ENCODE results near the gene RGR. TPM values are rescaled to one million over a fixed set of nuclear protein-coding genes. Genes with fewer than 3 reads are reported as not detected.
A peak's percentile ranks its signal among the peaks of the same experiment; 100 is the strongest.

The RGR gene
- total RNA-seq, 1 donor from 2014 or later = not detected

GRCh38 chr10:84200537-84201243 lies 44.2 kb upstream of the RGR start:
- no peak overlapping the region for H3K4me3 ChIP-seq (ENCODE audit: low read depth, low read length)
- H3K27me3 ChIP-seq (ENCODE audit: control insufficient read depth, insufficient read depth, low read length) = no peaks in the 10 kb centered on the region
- FAIRE-seq = no peak

GRCh38 chr10:84201244-84201606 lies 43.6 kb upstream of the RGR start:
- H3K27me3 ChIP-seq (ENCODE audit: control insufficient read depth, insufficient read depth, low read length) = no peaks in the 10 kb centered on the region
- peaks cover 1% of the 10 kb centered on the region for H3K36me3 ChIP-seq (ENCODE audit: control insufficient read depth, insufficient read depth, low read length)
- FAIRE-seq = no peak
- DNase-seq (ENCODE audit: low read depth) = no peak
- no peak for TF ChIP-seq CTCF (IDR thresholded peaks at IDR 0.05; ENCODE audit: insufficient read depth, low read length, severe bottlenecking)
- H3K4me3 ChIP-seq (ENCODE audit: low read depth, low read length) = no peak overlapping the region

More at GRCh38 chr10:84200537-84201243, 44.2 kb upstream of the RGR start:
- H3K36me3 ChIP-seq (ENCODE audit: control insufficient read depth, insufficient read depth, low read length) = peaks cover 1% of the 10 kb centered on the region
- DNase-seq (ENCODE audit: low read depth) = no peak
- no peak for TF ChIP-seq CTCF (IDR thresholded peaks at IDR 0.05; ENCODE audit: insufficient read depth, low read length, severe bottlenecking)

- H3K4me3 ChIP-seq (ENCODE audit: low read depth, low read length) = no peak overlapping the region
- H3K36me3 ChIP-seq (ENCODE audit: control insufficient read depth, insufficient read depth, low read length) = peaks cover 1% of the 10 kb centered on the region
- no peaks in the 10 kb centered on the region for H3K27me3 ChIP-seq (ENCODE audit: control insufficient read depth, insufficient read depth, low read length)
- FAIRE-seq (no peak), DNase-seq (ENCODE audit: low read depth) (no peak)
- TF ChIP-seq CTCF (IDR thresholded peaks at IDR 0.05; ENCODE audit: insufficient read depth, low read length, severe bottlenecking) = no peak
Observed at GRCh38 chr10:84201682-84202081, 43.2 kb upstream of the RGR start.

GRCh38 chr10:84202349-84202748 lies 42.5 kb upstream of the RGR start:
- no peaks in the 10 kb centered on the region for H3K27me3 ChIP-seq (ENCODE audit: control insufficient read depth, insufficient read depth, low read length)
- DNase-seq (ENCODE audit: low read depth) (no peak), FAIRE-seq (no peak)
- no peak overlapping the region for H3K4me3 ChIP-seq (ENCODE audit: low read depth, low read length)
- peaks cover 1% of the 10 kb centered on the region for H3K36me3 ChIP-seq (ENCODE audit: control insufficient read depth, insufficient read depth, low read length)
- TF ChIP-seq CTCF (IDR thresholded peaks at IDR 0.05; ENCODE audit: insufficient read depth, low read length, severe bottlenecking) = no peak

GRCh38 chr10:84204122-84204521 lies 40.7 kb upstream of the RGR start:
- peaks cover 1% of the 10 kb centered on the region for H3K36me3 ChIP-seq (ENCODE audit: control insufficient read depth, insufficient read depth, low read length)
- DNase-seq (ENCODE audit: low read depth) (peak; percentile 19), FAIRE-seq (no peak)
- peak; percentile 83 for TF ChIP-seq CTCF (IDR thresholded peaks at IDR 0.05; ENCODE audit: insufficient read depth, low read length, severe bottlenecking)
- no peak overlapping the region for H3K4me3 ChIP-seq (ENCODE audit: low read depth, low read length)
- H3K27me3 ChIP-seq (ENCODE audit: control insufficient read depth, insufficient read depth, low read length) = no peaks in the 10 kb centered on the region

- Histone ChIP-seq H3K4me3 (ENCODE audit: low read depth, low read length) (no peak overlapping the region), H3K27me3 (ENCODE audit: control insufficient read depth, insufficient read depth, low read length) (no peaks in the 10 kb centered on the region), H3K36me3 (ENCODE audit: control insufficient read depth, insufficient read depth, low read length) (peaks cover 1% of the 10 kb centered on the region)
- no peak for DNase-seq (ENCODE audit: low read depth)
- TF ChIP-seq CTCF (IDR thresholded peaks at IDR 0.05; ENCODE audit: insufficient read depth, low read length, severe bottlenecking) = no peak
- FAIRE-seq = no peak
Observed at GRCh38 chr10:84204610-84205009, 40.2 kb upstream of the RGR start.

Measured in bronchial epithelial cell (primary cell).